Thoracic aorta (tissue), 2 donors: Measurements from ENCODE around the gene LMBR1. TPM values are rescaled to one million over a fixed set of nuclear protein-coding genes. Genes with fewer than 3 reads are reported as not detected.

Experiments
- ATAC-seq: fragments of 150-250 bp; one replicate; pipeline ENCODE4 v1.8.0; 2017; ENCODE audit warnings: low read depth; ENCODE audit not compliant: insufficient number of reproducible peaks, low FRiP score
- DNase-seq: peaks from one replicate; pipeline ENCODE4 v3.0.0-alpha.2; 2020; ENCODE audit warnings: low spot score
- H3K27ac ChIP-seq, 2 donors: fragments of 200-600 bp; sonication (generic); 1 replicate in 1 of 2; 2 replicates in 1 of 2; pipeline ENCODE4 v1.5.1; 2016; ENCODE audit warnings: mild to moderate bottlenecking in 2 of 2, moderate library complexity in 2 of 2
- H3K27me3 ChIP-seq: fragments of 200-600 bp; sonication (generic); replicated peaks from 2 replicates; pipeline ENCODE4 v1.6.0; 2016; ENCODE audit warnings: mild to moderate bottlenecking; ENCODE audit not compliant: insufficient read depth
- H3K36me3 ChIP-seq: fragments of 200-600 bp; sonication (generic); one replicate; pipeline ENCODE4 v1.5.1; 2016
- H3K4me1 ChIP-seq, 2 donors: fragments of 200-600 bp; sonication (generic); 1 replicate in 1 of 2; 2 replicates in 1 of 2; pipeline versions ENCODE4 v1.5.1 to v1.6.0; 2016; ENCODE audit warnings: low read depth in 2 of 2, mild to moderate bottlenecking in 1 of 2; ENCODE audit not compliant: control insufficient read depth in 1 of 2
- H3K4me3 ChIP-seq: fragments of 200-600 bp; sonication (generic); 2 replicates; pipeline ENCODE4 v1.5.1; 2016; ENCODE audit warnings: mild to moderate bottlenecking
- H3K9me3 ChIP-seq: fragments of 200-600 bp; sonication (generic); 2 replicates; pipeline ENCODE4 v1.5.1; 2016
- total RNA-seq, 2 donors: library from RNA; depleted of rRNA; stranded (reverse); fragments of >200 nt; gene quantifications; one replicate each; pipeline versions ENCODE4 v1.1.0 to v1.2.3, GENCODE V29; 2016
- TF ChIP-seq, protein P1 (sequence below): fragments of 200-600 bp; sonication (generic); IDR thresholded peaks from one replicate; pipeline ENCODE4 v1.5.1; 2019; ENCODE audit warnings: antibody characterized with exemption

Gene LMBR1
- total RNA-seq, 2 donors from 2014 or later: 54.3 to 56.6 TPM

- Histone ChIP-seq H3K27ac (no peak overlapping the region), H3K36me3 (peaks cover 25% of the 10 kb centered on the region), H3K9me3 (no peaks in the 10 kb centered on the region), H3K4me3 (no peak overlapping the region), H3K4me1 (no peaks in the 10 kb centered on the region), H3K27me3 (no peaks in the 10 kb centered on the region)
- ATAC-seq (no peak), DNase-seq (no peak)
- TF ChIP-seq, protein P1, sequence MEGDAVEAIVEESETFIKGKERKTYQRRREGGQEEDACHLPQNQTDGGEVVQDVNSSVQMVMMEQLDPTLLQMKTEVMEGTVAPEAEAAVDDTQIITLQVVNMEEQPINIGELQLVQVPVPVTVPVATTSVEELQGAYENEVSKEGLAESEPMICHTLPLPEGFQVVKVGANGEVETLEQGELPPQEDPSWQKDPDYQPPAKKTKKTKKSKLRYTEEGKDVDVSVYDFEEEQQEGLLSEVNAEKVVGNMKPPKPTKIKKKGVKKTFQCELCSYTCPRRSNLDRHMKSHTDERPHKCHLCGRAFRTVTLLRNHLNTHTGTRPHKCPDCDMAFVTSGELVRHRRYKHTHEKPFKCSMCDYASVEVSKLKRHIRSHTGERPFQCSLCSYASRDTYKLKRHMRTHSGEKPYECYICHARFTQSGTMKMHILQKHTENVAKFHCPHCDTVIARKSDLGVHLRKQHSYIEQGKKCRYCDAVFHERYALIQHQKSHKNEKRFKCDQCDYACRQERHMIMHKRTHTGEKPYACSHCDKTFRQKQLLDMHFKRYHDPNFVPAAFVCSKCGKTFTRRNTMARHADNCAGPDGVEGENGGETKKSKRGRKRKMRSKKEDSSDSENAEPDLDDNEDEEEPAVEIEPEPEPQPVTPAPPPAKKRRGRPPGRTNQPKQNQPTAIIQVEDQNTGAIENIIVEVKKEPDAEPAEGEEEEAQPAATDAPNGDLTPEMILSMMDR: no peak
Observed at GRCh38 chr7:156676263-156676662, 216.7 kb downstream of the LMBR1 start.

DNA sequence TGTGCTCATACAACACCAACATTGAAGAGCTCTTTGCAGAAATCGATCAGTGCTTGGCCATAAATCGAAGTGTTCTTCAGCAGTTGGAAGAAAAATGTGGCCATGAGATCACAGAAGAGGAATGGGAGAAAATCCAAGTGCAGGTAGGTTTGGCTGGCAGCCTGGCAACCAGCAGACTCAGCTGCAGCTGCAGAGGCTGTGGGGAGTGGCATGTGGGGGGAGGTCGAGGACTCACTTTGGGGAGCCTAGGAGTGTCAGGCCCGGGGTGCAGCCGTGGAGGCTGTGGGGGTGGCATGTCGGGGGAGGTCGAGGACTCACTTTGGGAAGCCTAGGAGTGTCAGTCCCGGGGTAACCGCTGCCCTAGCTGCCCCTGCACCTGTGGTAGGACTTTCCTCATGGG, 217.3 kb downstream of the LMBR1 start:
- TF ChIP-seq, protein P1: no peak
- H3K27me3 ChIP-seq: no peaks in the 10 kb centered on the region
- ATAC-seq (no peak), DNase-seq (no peak)
- H3K36me3 ChIP-seq: peaks cover 25% of the 10 kb centered on the region
- H3K9me3 ChIP-seq: no peaks in the 10 kb centered on the region
- no peak overlapping the region for H3K4me3 ChIP-seq
- no peaks in the 10 kb centered on the region for H3K4me1 ChIP-seq
- no peak overlapping the region for H3K27ac ChIP-seq

DNA sequence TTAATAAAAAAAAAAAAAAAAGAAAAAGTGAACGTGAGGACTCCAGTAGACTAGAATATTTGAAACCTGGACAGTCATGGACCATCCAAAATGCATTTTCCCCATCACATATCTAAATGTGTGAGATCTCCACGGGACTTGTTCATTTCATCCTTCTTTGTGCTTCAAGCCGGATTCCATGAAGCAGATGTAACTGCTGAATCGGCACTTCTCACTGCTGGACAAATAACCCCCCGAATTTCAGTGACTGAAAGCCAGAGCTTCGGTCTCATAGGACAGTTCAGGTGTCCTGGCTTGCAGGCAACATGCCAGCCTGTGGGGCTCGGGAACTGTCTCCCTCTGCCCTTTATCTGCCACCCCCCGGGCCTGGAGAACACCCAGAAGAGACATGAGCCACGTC, 219.1 kb downstream of the LMBR1 start:
- Histone ChIP-seq H3K4me1 (no peaks in the 10 kb centered on the region), H3K9me3 (no peaks in the 10 kb centered on the region), H3K27me3 (no peaks in the 10 kb centered on the region), H3K27ac (no peak overlapping the region), H3K36me3 (peaks cover 20% of the 10 kb centered on the region), H3K4me3 (no peak overlapping the region)
- TF ChIP-seq, protein P1: no peak
- DNase-seq (no peak), ATAC-seq (no peak)

- no peak for DNase-seq
- peaks cover 16% of the 10 kb centered on the region for H3K36me3 ChIP-seq
- no peak overlapping the region for H3K4me3 ChIP-seq
- TF ChIP-seq, protein P1: no peak
- no peaks in the 10 kb centered on the region for H3K9me3 ChIP-seq
- no peaks in the 10 kb centered on the region for H3K27me3 ChIP-seq
- no peak overlapping the region for H3K27ac ChIP-seq
- H3K4me1 ChIP-seq: no peaks in the 10 kb centered on the region
- no peak for ATAC-seq
Observed at GRCh38 chr7:156673454-156673853, 219.5 kb downstream of the LMBR1 start.

- no peaks in the 10 kb centered on the region for H3K27me3 ChIP-seq
- ATAC-seq (no peak), DNase-seq (no peak)
- H3K4me1 ChIP-seq: no peaks in the 10 kb centered on the region
- TF ChIP-seq, protein P1: no peak
- H3K27ac ChIP-seq: no peak overlapping the region
- no peaks in the 10 kb centered on the region for H3K36me3 ChIP-seq
- no peak overlapping the region for H3K4me3 ChIP-seq
- H3K9me3 ChIP-seq: no peaks in the 10 kb centered on the region
Observed at GRCh38 chr7:156669035-156669828, 223.8 kb downstream of the LMBR1 start.
